Neural progenitor cell (in vitro differentiated cells): ENCODE results near the gene TDRD9.

ENCODE experiments used
- EZH2 ChIP-seq: fragments of 200-600 bp; sonication (generic); IDR thresholded peaks from 2 replicates; pipeline ENCODE4 v1.6.1; 2017; ENCODE audit warnings: antibody characterized with exemption, mild to moderate bottlenecking, moderate library complexity
- TF ChIP-seq, protein P1 (sequence below): fragments of 200-600 bp; sonication (generic); IDR thresholded peaks from 2 replicates; pipeline ENCODE4 v1.5.1; 2017; ENCODE audit warnings: antibody characterized with exemption, mild to moderate bottlenecking

- TF ChIP-seq, protein P1, sequence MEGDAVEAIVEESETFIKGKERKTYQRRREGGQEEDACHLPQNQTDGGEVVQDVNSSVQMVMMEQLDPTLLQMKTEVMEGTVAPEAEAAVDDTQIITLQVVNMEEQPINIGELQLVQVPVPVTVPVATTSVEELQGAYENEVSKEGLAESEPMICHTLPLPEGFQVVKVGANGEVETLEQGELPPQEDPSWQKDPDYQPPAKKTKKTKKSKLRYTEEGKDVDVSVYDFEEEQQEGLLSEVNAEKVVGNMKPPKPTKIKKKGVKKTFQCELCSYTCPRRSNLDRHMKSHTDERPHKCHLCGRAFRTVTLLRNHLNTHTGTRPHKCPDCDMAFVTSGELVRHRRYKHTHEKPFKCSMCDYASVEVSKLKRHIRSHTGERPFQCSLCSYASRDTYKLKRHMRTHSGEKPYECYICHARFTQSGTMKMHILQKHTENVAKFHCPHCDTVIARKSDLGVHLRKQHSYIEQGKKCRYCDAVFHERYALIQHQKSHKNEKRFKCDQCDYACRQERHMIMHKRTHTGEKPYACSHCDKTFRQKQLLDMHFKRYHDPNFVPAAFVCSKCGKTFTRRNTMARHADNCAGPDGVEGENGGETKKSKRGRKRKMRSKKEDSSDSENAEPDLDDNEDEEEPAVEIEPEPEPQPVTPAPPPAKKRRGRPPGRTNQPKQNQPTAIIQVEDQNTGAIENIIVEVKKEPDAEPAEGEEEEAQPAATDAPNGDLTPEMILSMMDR = no peak
- no peak for TF ChIP-seq EZH2
Measured at GRCh38 chr14:104039214-104039613, 111.0 kb downstream of the TDRD9 start.
